ENCODE measurements around the gene NFX1.

DNA sequence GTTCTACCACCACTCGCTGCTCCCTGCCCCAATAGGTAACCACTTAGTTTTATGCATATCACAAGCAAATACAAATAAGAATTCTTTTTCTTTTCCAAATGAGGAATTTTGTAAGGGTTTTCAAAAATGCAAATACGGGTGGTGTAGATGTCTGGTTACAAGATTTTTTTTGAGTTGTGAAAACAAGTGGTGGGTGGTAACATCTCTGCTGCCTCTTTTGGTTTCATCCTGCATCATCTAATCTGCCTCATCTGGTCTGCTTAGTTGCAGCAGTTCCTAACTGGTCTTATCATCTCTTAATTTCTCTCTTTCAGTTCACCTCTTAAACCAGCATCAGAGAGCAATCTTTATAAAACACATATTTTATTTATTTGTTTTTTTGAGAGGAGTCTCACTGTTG is 5.3 kb downstream of the NFX1 start:
- TF ChIP-seq, protein P1, sequence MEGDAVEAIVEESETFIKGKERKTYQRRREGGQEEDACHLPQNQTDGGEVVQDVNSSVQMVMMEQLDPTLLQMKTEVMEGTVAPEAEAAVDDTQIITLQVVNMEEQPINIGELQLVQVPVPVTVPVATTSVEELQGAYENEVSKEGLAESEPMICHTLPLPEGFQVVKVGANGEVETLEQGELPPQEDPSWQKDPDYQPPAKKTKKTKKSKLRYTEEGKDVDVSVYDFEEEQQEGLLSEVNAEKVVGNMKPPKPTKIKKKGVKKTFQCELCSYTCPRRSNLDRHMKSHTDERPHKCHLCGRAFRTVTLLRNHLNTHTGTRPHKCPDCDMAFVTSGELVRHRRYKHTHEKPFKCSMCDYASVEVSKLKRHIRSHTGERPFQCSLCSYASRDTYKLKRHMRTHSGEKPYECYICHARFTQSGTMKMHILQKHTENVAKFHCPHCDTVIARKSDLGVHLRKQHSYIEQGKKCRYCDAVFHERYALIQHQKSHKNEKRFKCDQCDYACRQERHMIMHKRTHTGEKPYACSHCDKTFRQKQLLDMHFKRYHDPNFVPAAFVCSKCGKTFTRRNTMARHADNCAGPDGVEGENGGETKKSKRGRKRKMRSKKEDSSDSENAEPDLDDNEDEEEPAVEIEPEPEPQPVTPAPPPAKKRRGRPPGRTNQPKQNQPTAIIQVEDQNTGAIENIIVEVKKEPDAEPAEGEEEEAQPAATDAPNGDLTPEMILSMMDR (IDR thresholded peaks at IDR 0.05; ENCODE audit: poor library complexity), result no peak
- TF ChIP-seq EZH2phosphoT487 (IDR thresholded peaks at IDR 0.05; ENCODE audit: low read depth, severe bottlenecking, unreplicated experiment) (no peak), EZH2 (IDR thresholded peaks at IDR 0.05; ENCODE audit: borderline replicate concordance) (no peak)

Data from hepatocyte (in vitro differentiated cells).